Upper lobe of left lung (tissue), 6 donors: ENCODE measurements around the gene NUDT16. TPM values are rescaled to one million over a fixed set of nuclear protein-coding genes. Genes with fewer than 3 reads are reported as not detected.
"Not testable (repeated sequence)": the region's sequence is repeated elsewhere in the genome, so short reads cannot be mapped to it uniquely, and the experiment has no call there.

Experiments used
- ATAC-seq, 2 donors: fragments of 200-7000 bp; cut with Tn5 transposase; one replicate each; pipeline ENCODE4 v1.9.1; 2022; ENCODE audit warnings: mild to moderate bottlenecking in 2 of 2, moderate library complexity in 2 of 2; ENCODE audit not compliant: low FRiP score in 2 of 2
- DNase-seq, 2 donors: peaks; one replicate each; pipeline ENCODE4 v3.0.0-alpha.2; 2019 to 2020
- H3K27ac ChIP-seq, 4 donors: fragments of 200-600 bp; sonication (generic); one replicate each; pipeline ENCODE4 v1.5.1; 2016 to 2019
- H3K27me3 ChIP-seq, 4 donors: fragments of 200-600 bp; sonication (generic); one replicate each; pipeline ENCODE4 v1.5.1; 2017 to 2019
- H3K36me3 ChIP-seq, 4 donors: fragments of 200-600 bp; sonication (generic); one replicate each; pipeline ENCODE4 v1.5.1; 2016 to 2019
- H3K4me1 ChIP-seq, 4 donors: fragments of 200-600 bp; sonication (generic); one replicate each; pipeline ENCODE4 v1.5.1; 2018 to 2019
- H3K4me3 ChIP-seq, 4 donors: fragments of 200-600 bp; sonication (generic); one replicate each; pipeline ENCODE4 v1.5.1; 2017 to 2019; ENCODE audit warnings: mild to moderate bottlenecking in 2 of 4, moderate library complexity in 1 of 4
- H3K9me3 ChIP-seq, 4 donors: fragments of 200-600 bp; sonication (generic); one replicate each; pipeline ENCODE4 v1.5.1; 2018 to 2019
- CTCF ChIP-seq, 6 experiments: fragments of 450-650 bp in 4 of 6; fragments of 200-600 bp in 2 of 6; sonication (generic) in 2 of 6; IDR thresholded peaks; one replicate each; pipeline ENCODE4 v1.5.1; 2016 to 2019; ENCODE audit warnings: antibody characterized with exemption in 6 of 6
- EP300 ChIP-seq, 4 donors: sonication (generic); formaldehyde crosslinking; IDR thresholded peaks; one replicate each; pipeline ENCODE4 v1.5.1; 2017; ENCODE audit warnings: antibody characterized with exemption in 4 of 4, control low read depth in 2 of 4
- POLR2A ChIP-seq, 4 donors: fragments of 450-650 bp; IDR thresholded peaks; one replicate each; pipeline ENCODE4 v1.5.1; 2016 to 2017; ENCODE audit warnings: antibody characterized with exemption in 4 of 4, mild to moderate bottlenecking in 2 of 4
- POLR2AphosphoS5 ChIP-seq, 2 donors: sonication (generic); formaldehyde crosslinking; IDR thresholded peaks; one replicate each; pipeline ENCODE4 v1.5.1; 2017; ENCODE audit warnings: antibody characterized with exemption in 2 of 2
- WGBS, 2 donors: methylation state at CpG; one replicate each; pipeline ENCODE4 v1.1.5; 2017 to 2018; 5-methylcytosine and 5-hydroxymethylcytosine counted together
- total RNA-seq, 6 donors: library from RNA; depleted of rRNA in 4 of 6; stranded (reverse); fragments of >200 nt in 4 of 6; gene quantifications; one replicate each; pipeline versions ENCODE4 v1.1.0 to v1.2.1, GENCODE V29; 2016 to 2021
- donor health status: DM: no; HTN: no; CAD: no; lungs with moderate emphysema.
- donor health status: DM: no; HTN: yes; CAD: no; lungs with severe emphysema.

NUDT16 gene
- total RNA-seq, 6 donors from 2014 or later, result 35.0 to 70.8 (median 63.4) TPM

GRCh38 chr3:131353986-131354385, 27.6 kb upstream of the NUDT16 start:
- no peak for TF ChIP-seq POLR2A (IDR thresholded peaks at IDR 0.05)
- TF ChIP-seq CTCF (IDR thresholded peaks at IDR 0.05), result no peak
- no peak for TF ChIP-seq EP300 (IDR thresholded peaks at IDR 0.05)
- no peak for TF ChIP-seq POLR2AphosphoS5 (IDR thresholded peaks at IDR 0.05)
- Histone ChIP-seq H3K27ac (no peak overlapping the region), H3K4me3 (no peak overlapping the region), H3K9me3 (no peaks in the 10 kb centered on the region), H3K27me3 (no peaks in the 10 kb centered on the region), H3K4me1 (peaks cover 3 to 11% (median 8%) of the 10 kb centered on the region in 4 donors), H3K36me3 (no peaks in the 10 kb centered on the region)
- 35 to 38% methylated on average over 2 of the region's 2 CpGs for WGBS, 2 donors
- DNase-seq (no peak), ATAC-seq (no peak)

GRCh38 chr3:131356006-131356595, 25.5 kb upstream of the NUDT16 start:
- 88 to 92% methylated on average over 5 of the region's 5 CpGs for WGBS, 2 donors
- H3K36me3 ChIP-seq, result no peaks in the 10 kb centered on the region
- H3K27ac ChIP-seq, result no peak overlapping the region
- DNase-seq, result no peak
- H3K9me3 ChIP-seq, result no peaks in the 10 kb centered on the region
- no peak overlapping the region for H3K4me3 ChIP-seq
- TF ChIP-seq POLR2AphosphoS5 (IDR thresholded peaks at IDR 0.05) (no peak), CTCF (IDR thresholded peaks at IDR 0.05) (no peak), EP300 (IDR thresholded peaks at IDR 0.05) (no peak)
- peaks cover 3 to 11% (median 8%) of the 10 kb centered on the region in 4 donors for H3K4me1 ChIP-seq
- ATAC-seq, result no peak
- no peaks in the 10 kb centered on the region for H3K27me3 ChIP-seq

- TF ChIP-seq POLR2A (IDR thresholded peaks at IDR 0.05), result no peak
- TF ChIP-seq POLR2AphosphoS5 (IDR thresholded peaks at IDR 0.05), result no peak
- no peak for TF ChIP-seq EP300 (IDR thresholded peaks at IDR 0.05)
- TF ChIP-seq CTCF (IDR thresholded peaks at IDR 0.05), result no peak
- H3K27ac ChIP-seq, result no peak overlapping the region
- DNase-seq (no peak), ATAC-seq (no peak)
- peaks cover 9 to 15% (median 12%) of the 10 kb centered on the region in 4 donors for H3K4me1 ChIP-seq
- no peaks in the 10 kb centered on the region for H3K27me3 ChIP-seq
- no peaks in the 10 kb centered on the region for H3K36me3 ChIP-seq
- H3K4me3 ChIP-seq, result no peak overlapping the region
- 84 to 94% methylated on average over 1 of the region's 1 CpG for WGBS, 2 donors
- no peaks in the 10 kb centered on the region for H3K9me3 ChIP-seq
These were observed 24.3 kb upstream of the NUDT16 start for GRCh38 chr3:131357275-131357674.

- Histone ChIP-seq H3K4me3 (no peak overlapping the region), H3K27me3 (no peaks in the 10 kb centered on the region), H3K4me1 (peaks cover 5 to 15% (median 11%) of the 10 kb centered on the region in 4 donors), H3K27ac (peak overlapping the region in 2 of 4 donors; percentile 90 to 93), H3K36me3 (no peaks in the 10 kb centered on the region), H3K9me3 (no peaks in the 10 kb centered on the region)
- DNase-seq (no peak), ATAC-seq (no peak)
- WGBS, 2 donors, result 80 to 81% methylated on average over 4 of the region's 4 CpGs
- TF ChIP-seq POLR2A (IDR thresholded peaks at IDR 0.05), result no peak
- TF ChIP-seq CTCF (IDR thresholded peaks at IDR 0.05), result no peak
- TF ChIP-seq EP300 (IDR thresholded peaks at IDR 0.05), result no peak
- TF ChIP-seq POLR2AphosphoS5 (IDR thresholded peaks at IDR 0.05), result no peak
These were observed 21.3 kb upstream of the NUDT16 start for GRCh38 chr3:131360191-131360755.

- 62 to 68% methylated on average over 7 of the region's 7 CpGs for WGBS, 2 donors
- H3K9me3 ChIP-seq, H3K36me3 ChIP-seq, H3K27me3 ChIP-seq: not testable (repeated sequence)
- Histone ChIP-seq H3K4me1 (peaks cover 5 to 15% (median 11%) of the 10 kb centered on the region in 4 donors), H3K4me3 (peak overlapping the region in 3 of 4 donors; percentile 48 to 65 (median 62)), H3K27ac (peak overlapping the region; percentile 80 to 93 (median 86))
- peak in 1 of 2 donors; percentile 45 for ATAC-seq
- peak in 1 of 2 donors; percentile 28 for DNase-seq
These were observed 20.5 kb upstream of the NUDT16 start for GRCh38 chr3:131361066-131361463.
